ENCODE results near the gene EMB.
"Not testable (repeated sequence)": the region's sequence is repeated elsewhere in the genome, so short reads cannot be mapped to it uniquely, and the experiment has no call there.

DNA sequence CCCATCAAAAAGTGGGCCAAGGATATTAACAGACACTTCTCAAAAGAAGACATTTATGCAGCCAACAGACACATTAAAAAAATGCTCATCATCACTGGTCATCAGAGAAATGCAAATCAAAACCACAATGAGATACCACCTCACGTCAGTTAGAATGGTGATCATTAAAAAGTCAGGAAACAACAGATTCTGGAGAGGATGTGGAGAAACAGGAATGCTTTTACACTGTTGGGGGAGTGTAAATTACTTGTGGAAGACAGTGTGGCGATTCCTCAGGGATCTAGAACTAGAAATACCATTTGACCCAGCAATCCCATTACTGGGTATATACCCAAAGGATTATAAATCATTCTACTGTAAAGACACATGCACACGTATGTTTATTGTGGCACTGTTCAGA is 48.8 kb downstream of the EMB start:
- TF ChIP-seq, protein P1, sequence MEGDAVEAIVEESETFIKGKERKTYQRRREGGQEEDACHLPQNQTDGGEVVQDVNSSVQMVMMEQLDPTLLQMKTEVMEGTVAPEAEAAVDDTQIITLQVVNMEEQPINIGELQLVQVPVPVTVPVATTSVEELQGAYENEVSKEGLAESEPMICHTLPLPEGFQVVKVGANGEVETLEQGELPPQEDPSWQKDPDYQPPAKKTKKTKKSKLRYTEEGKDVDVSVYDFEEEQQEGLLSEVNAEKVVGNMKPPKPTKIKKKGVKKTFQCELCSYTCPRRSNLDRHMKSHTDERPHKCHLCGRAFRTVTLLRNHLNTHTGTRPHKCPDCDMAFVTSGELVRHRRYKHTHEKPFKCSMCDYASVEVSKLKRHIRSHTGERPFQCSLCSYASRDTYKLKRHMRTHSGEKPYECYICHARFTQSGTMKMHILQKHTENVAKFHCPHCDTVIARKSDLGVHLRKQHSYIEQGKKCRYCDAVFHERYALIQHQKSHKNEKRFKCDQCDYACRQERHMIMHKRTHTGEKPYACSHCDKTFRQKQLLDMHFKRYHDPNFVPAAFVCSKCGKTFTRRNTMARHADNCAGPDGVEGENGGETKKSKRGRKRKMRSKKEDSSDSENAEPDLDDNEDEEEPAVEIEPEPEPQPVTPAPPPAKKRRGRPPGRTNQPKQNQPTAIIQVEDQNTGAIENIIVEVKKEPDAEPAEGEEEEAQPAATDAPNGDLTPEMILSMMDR (IDR thresholded peaks at IDR 0.05), result not testable (repeated sequence)
- not testable (repeated sequence) for TF ChIP-seq EP300 (IDR thresholded peaks at IDR 0.05; ENCODE audit: low read depth); POLR2A (IDR thresholded peaks at IDR 0.05)

All from transverse colon (tissue), 3 donors.